Fibroblast of lung (primary cell): ENCODE measurements around the gene S100G. TPM values are rescaled to one million over a fixed set of nuclear protein-coding genes. Genes with fewer than 3 reads are reported as not detected.
A peak's percentile ranks its signal among the peaks of the same experiment; 100 is the strongest.

Source experiments
- DNase-seq, 2 donors: peaks; one replicate each; pipeline versions ENCODE4 v3.0.0 to v3.0.0-alpha.2; 2010; ENCODE audit warnings: low read depth in 2 of 2
- H2AFZ ChIP-seq: 2 replicates; pipeline ENCODE4 v1.5.1; 2012; ENCODE audit warnings: low read length, control low read depth, inconsistent platforms
- H3K27ac ChIP-seq: 2 replicates; pipeline ENCODE4 v1.5.1; 2011; ENCODE audit warnings: low read length, control low read depth; ENCODE audit not compliant: insufficient read depth
- H3K27me3 ChIP-seq: 2 replicates; pipeline ENCODE4 v1.5.1; 2011; ENCODE audit warnings: mild to moderate bottlenecking, low read length; ENCODE audit not compliant: control insufficient read depth, insufficient read depth
- H3K36me3 ChIP-seq: 2 replicates; pipeline ENCODE4 v1.5.1; 2011; ENCODE audit warnings: low read length; ENCODE audit not compliant: control insufficient read depth, insufficient read depth
- H3K4me1 ChIP-seq: 2 replicates; pipeline ENCODE4 v1.5.1; 2011; ENCODE audit warnings: low read length; ENCODE audit not compliant: control insufficient read depth, insufficient read depth; ENCODE audit errors: extremely low read depth
- H3K4me2 ChIP-seq: 2 replicates; pipeline ENCODE4 v1.5.1; 2011; ENCODE audit warnings: low read length, control low read depth; ENCODE audit not compliant: insufficient read depth; ENCODE audit errors: extremely low read depth
- H3K4me3 ChIP-seq, 4 experiments: fragments of 200-600 bp in 1 of 4; sonication (generic) in 1 of 4; replicated peaks in 1 of 4; 2 replicates each; pipeline ENCODE4 v1.5.1; 2011 to 2016; ENCODE audit warnings: low read length in 4 of 4, low read depth in 3 of 4, mild to moderate bottlenecking in 3 of 4, control low read depth in 2 of 4, inconsistent platforms in 1 of 4, mixed read lengths in 1 of 4; ENCODE audit not compliant: insufficient read depth in 1 of 4; ENCODE audit errors: control extremely low read depth in 1 of 4
- H3K79me2 ChIP-seq: 2 replicates; pipeline ENCODE4 v1.5.1; 2012; ENCODE audit warnings: mild to moderate bottlenecking, low read length, inconsistent platforms; ENCODE audit not compliant: control insufficient read depth, insufficient read depth
- H3K9ac ChIP-seq: 2 replicates; pipeline ENCODE4 v1.5.1; 2011; ENCODE audit warnings: mild to moderate bottlenecking, low read length, control low read depth; ENCODE audit not compliant: insufficient read depth
- H3K9me3 ChIP-seq: 2 replicates; pipeline ENCODE4 v1.5.1; 2012; ENCODE audit warnings: low read depth, low read length; ENCODE audit not compliant: control insufficient read depth, insufficient read depth
- H4K20me1 ChIP-seq: 2 replicates; pipeline ENCODE4 v1.5.1; 2011; ENCODE audit warnings: low read length; ENCODE audit not compliant: control insufficient read depth, insufficient read depth; ENCODE audit errors: extremely low read depth
- EZH2 ChIP-seq: IDR thresholded peaks from 2 replicates; pipeline ENCODE4 v1.5.1; 2012; ENCODE audit warnings: low read length, control low read depth, mild to moderate bottlenecking; ENCODE audit errors: missing control alignments
- polyA plus RNA-seq, 2 donors: library from polyadenylated mRNA; depleted of rRNA in 1 of 2; stranded (reverse) in 1 of 2; unstranded in 1 of 2; fragments of >200 nt; gene quantifications; 2 replicates each; pipeline ENCODE4 v1.2.1, GENCODE V29; 2011 to 2012; ENCODE audit warnings: missing spikeins in 1 of 2
- total RNA-seq: library from RNA; depleted of rRNA; stranded (reverse); fragments of >200 nt; gene quantifications from 2 replicates; pipeline ENCODE4 v1.2.1, GENCODE V29; 2014
- TF ChIP-seq, protein P1 (sequence below), 2 donors: IDR thresholded peaks in 1 of 2; conservative IDR thresholded peaks in 1 of 2; 1 replicate in 1 of 2; 2 replicates in 1 of 2; pipeline ENCODE4 v1.5.1; 2011 to 2012; ENCODE audit warnings: low read length in 2 of 2, control low read depth in 1 of 2, inconsistent platforms in 1 of 2, low read depth in 1 of 2, mild to moderate bottlenecking in 1 of 2

S100G gene
- total and polyA plus RNA-seq, 2 donors (not counting 1 experiment from before 2014, with no cell fraction given), result not detected

DNA sequence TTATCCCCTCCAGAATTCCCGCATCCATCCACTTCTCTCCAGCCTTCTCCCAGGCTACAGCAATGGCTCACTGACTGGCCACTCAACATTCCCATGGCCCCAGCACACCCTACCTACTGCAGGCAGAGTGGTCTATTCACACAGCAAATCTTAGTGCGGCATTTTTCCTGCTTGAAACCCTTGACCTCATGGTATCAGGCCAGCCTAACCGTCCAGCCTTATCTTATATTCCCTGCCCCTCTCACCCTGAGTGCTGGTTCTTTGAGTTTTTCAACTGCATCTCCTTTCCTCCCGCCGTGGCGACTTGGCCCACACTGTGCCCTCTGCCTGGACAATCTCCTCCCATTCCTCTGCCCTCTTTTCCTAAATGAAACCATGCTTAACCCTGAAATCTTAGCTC, 10.0 kb upstream of the S100G start:
- no peak overlapping the region for H3K27ac ChIP-seq
- no peaks in the 10 kb centered on the region for H3K79me2 ChIP-seq
- no peaks in the 10 kb centered on the region for H3K27me3 ChIP-seq
- no peaks in the 10 kb centered on the region for H3K36me3 ChIP-seq
- DNase-seq, result no peak
- H3K4me1 ChIP-seq, result no peaks in the 10 kb centered on the region
- H3K9me3 ChIP-seq, result no peaks in the 10 kb centered on the region
- H4K20me1 ChIP-seq, result no peaks in the 10 kb centered on the region
- H3K9ac ChIP-seq, result no peak overlapping the region
- TF ChIP-seq, protein P1, sequence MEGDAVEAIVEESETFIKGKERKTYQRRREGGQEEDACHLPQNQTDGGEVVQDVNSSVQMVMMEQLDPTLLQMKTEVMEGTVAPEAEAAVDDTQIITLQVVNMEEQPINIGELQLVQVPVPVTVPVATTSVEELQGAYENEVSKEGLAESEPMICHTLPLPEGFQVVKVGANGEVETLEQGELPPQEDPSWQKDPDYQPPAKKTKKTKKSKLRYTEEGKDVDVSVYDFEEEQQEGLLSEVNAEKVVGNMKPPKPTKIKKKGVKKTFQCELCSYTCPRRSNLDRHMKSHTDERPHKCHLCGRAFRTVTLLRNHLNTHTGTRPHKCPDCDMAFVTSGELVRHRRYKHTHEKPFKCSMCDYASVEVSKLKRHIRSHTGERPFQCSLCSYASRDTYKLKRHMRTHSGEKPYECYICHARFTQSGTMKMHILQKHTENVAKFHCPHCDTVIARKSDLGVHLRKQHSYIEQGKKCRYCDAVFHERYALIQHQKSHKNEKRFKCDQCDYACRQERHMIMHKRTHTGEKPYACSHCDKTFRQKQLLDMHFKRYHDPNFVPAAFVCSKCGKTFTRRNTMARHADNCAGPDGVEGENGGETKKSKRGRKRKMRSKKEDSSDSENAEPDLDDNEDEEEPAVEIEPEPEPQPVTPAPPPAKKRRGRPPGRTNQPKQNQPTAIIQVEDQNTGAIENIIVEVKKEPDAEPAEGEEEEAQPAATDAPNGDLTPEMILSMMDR (conservative IDR thresholded peaks at IDR 0.05 in 1 of 2, IDR thresholded peaks at IDR 0.05 in 1 of 2; ENCODE audit: low read depth in 1 of 2, low read length in 2 of 2), result no peak
- no peak for TF ChIP-seq EZH2
- H2AFZ ChIP-seq, result no peak overlapping the region
- no peak overlapping the region for H3K4me3 ChIP-seq
- H3K4me2 ChIP-seq, result no peak overlapping the region

- no peaks in the 10 kb centered on the region for H3K36me3 ChIP-seq
- H2AFZ ChIP-seq, result no peak overlapping the region
- TF ChIP-seq, protein P1 (conservative IDR thresholded peaks at IDR 0.05 in 1 of 2, IDR thresholded peaks at IDR 0.05 in 1 of 2; ENCODE audit: low read depth in 1 of 2, low read length in 2 of 2), result no peak
- TF ChIP-seq EZH2, result no peak
- no peaks in the 10 kb centered on the region for H4K20me1 ChIP-seq
- H3K9me3 ChIP-seq, result no peaks in the 10 kb centered on the region
- no peak overlapping the region for H3K4me3 ChIP-seq
- no peak overlapping the region for H3K4me2 ChIP-seq
- H3K4me1 ChIP-seq, result no peaks in the 10 kb centered on the region
- no peak overlapping the region for H3K9ac ChIP-seq
- H3K27ac ChIP-seq, result no peak overlapping the region
- H3K27me3 ChIP-seq, result no peaks in the 10 kb centered on the region
- no peak for DNase-seq
- H3K79me2 ChIP-seq, result no peaks in the 10 kb centered on the region
Observed at GRCh38 chrX:16640823-16641222, 9.1 kb upstream of the S100G start.

- Histone ChIP-seq H4K20me1 (no peaks in the 10 kb centered on the region), H3K4me1 (no peaks in the 10 kb centered on the region), H3K27me3 (no peaks in the 10 kb centered on the region), H3K4me2 (no peak overlapping the region), H3K9me3 (no peaks in the 10 kb centered on the region), H3K4me3 (no peak overlapping the region), H3K27ac (no peak overlapping the region), H3K36me3 (no peaks in the 10 kb centered on the region), H2AFZ (no peak overlapping the region), H3K9ac (no peak overlapping the region), H3K79me2 (no peaks in the 10 kb centered on the region)
- no peak for TF ChIP-seq EZH2
- TF ChIP-seq, protein P1 (conservative IDR thresholded peaks at IDR 0.05 in 1 of 2, IDR thresholded peaks at IDR 0.05 in 1 of 2; ENCODE audit: low read depth in 1 of 2, low read length in 2 of 2), result no peak
- peak in 1 of 2 donors; percentile 63 for DNase-seq
Observed at GRCh38 chrX:16643176-16643575, 6.8 kb upstream of the S100G start.
